Measurements from ENCODE around the gene DLG5. TPM values are rescaled to one million over a fixed set of nuclear protein-coding genes. Genes with fewer than 3 reads are reported as not detected.

Gene DLG5
- total RNA-seq, 2 donors from 2014 or later, result 72.3 to 134 TPM

DNA sequence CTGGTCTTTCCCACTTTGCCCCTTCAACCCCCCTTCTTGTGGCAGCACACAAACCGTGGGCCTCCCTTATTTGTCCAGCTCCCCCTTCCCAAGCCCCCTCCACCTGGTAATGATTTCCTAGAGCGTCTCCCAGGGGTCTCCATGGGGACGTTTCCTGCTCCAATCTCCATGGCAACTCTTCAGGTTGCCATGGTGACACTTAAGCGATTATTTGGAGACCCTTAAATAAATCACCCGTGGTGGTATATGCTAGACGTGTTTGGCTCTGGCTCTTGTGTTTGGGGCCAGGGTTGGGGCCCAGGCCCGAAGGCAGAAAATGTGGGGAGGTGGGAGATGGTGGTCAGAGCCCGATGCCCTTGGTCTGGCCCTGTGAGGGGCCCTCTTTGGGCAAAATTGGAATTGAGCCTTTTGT is 41.1 kb upstream of the DLG5 start:
- no peaks in the 10 kb centered on the region for H3K4me1 ChIP-seq (replicated peaks)
- intact Hi-C loops (cut with DNase I), result no loop called here
- no peak for DNase-seq (ENCODE audit: low spot score)
- TF ChIP-seq POLR2AphosphoS5 (IDR thresholded peaks at IDR 0.05) (no peak), POLR2A (IDR thresholded peaks at IDR 0.05) (no peak)
- TF ChIP-seq, protein P1, sequence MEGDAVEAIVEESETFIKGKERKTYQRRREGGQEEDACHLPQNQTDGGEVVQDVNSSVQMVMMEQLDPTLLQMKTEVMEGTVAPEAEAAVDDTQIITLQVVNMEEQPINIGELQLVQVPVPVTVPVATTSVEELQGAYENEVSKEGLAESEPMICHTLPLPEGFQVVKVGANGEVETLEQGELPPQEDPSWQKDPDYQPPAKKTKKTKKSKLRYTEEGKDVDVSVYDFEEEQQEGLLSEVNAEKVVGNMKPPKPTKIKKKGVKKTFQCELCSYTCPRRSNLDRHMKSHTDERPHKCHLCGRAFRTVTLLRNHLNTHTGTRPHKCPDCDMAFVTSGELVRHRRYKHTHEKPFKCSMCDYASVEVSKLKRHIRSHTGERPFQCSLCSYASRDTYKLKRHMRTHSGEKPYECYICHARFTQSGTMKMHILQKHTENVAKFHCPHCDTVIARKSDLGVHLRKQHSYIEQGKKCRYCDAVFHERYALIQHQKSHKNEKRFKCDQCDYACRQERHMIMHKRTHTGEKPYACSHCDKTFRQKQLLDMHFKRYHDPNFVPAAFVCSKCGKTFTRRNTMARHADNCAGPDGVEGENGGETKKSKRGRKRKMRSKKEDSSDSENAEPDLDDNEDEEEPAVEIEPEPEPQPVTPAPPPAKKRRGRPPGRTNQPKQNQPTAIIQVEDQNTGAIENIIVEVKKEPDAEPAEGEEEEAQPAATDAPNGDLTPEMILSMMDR (IDR thresholded peaks at IDR 0.05), result no peak
- no peaks in the 10 kb centered on the region for H3K27me3 ChIP-seq (replicated peaks; ENCODE audit: insufficient read depth)
- 43% methylated on average over 8 of the region's 8 CpGs for WGBS
- H3K4me3 ChIP-seq, result no peak overlapping the region
- H3K36me3 ChIP-seq, result no peaks in the 10 kb centered on the region
- H3K27ac ChIP-seq, result no peak overlapping the region
- no peaks in the 10 kb centered on the region for H3K9me3 ChIP-seq

DNA sequence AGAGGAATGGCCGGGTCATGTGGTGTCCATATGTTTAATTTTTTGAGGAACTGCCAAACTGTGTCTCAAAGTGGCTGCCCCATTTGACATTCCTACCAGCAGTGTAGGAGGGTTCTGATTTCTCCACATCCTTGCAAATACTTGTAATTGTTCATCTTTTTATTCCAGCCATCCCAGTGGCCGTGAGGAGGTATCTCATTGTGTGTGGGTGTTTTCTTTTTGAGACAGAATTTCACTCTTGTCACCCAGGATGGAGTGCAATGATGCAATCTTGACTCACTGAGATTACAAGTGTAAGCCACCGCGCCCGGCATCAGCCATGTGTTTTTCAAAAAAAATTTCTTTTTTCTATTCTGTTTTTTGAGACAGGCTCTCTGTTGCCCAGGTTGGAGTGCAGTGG is 38.7 kb upstream of the DLG5 start:
- H3K27ac ChIP-seq, result no peak overlapping the region
- H3K4me1 ChIP-seq (replicated peaks), result no peaks in the 10 kb centered on the region
- no peaks in the 10 kb centered on the region for H3K36me3 ChIP-seq
- whole genome bisulfite sequencing, result 91% methylated on average over 5 of the region's 5 CpGs
- intact Hi-C loops (cut with DNase I), result no loop called here
- no peaks in the 10 kb centered on the region for H3K27me3 ChIP-seq (replicated peaks; ENCODE audit: insufficient read depth)
- H3K9me3 ChIP-seq, result no peaks in the 10 kb centered on the region
- TF ChIP-seq, protein P1 (IDR thresholded peaks at IDR 0.05), result no peak
- TF ChIP-seq POLR2A (IDR thresholded peaks at IDR 0.05) (no peak), POLR2AphosphoS5 (IDR thresholded peaks at IDR 0.05) (no peak)
- H3K4me3 ChIP-seq, result no peak overlapping the region
- no peak for DNase-seq (ENCODE audit: low spot score)

DNA sequence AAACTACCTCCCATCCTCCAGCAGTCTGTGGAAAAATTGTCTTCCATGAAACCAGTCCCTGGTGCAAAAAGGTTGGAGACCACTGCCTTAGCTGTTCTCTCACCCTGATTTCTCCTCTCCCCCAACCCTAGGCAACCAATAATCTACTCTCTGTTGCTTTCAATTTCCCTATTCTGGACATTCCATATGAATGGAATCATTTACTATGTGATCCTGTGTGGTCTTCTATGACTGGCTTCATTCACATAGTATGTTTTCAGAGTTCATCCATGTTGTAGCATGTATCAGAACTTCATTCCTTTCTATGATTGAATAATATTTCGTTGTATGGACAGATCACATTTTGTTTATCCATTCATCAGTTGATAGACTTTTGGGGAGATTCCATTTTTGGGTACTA is 38.3 kb upstream of the DLG5 start:
- H3K9me3 ChIP-seq, result no peaks in the 10 kb centered on the region
- no peaks in the 10 kb centered on the region for H3K4me1 ChIP-seq (replicated peaks)
- H3K36me3 ChIP-seq, result no peaks in the 10 kb centered on the region
- no peak overlapping the region for H3K27ac ChIP-seq
- no peak for DNase-seq (ENCODE audit: low spot score)
- H3K4me3 ChIP-seq, result no peak overlapping the region
- no peaks in the 10 kb centered on the region for H3K27me3 ChIP-seq (replicated peaks; ENCODE audit: insufficient read depth)
- TF ChIP-seq POLR2A (IDR thresholded peaks at IDR 0.05), result no peak
- TF ChIP-seq, protein P1 (IDR thresholded peaks at IDR 0.05), result no peak
- no peak for TF ChIP-seq POLR2AphosphoS5 (IDR thresholded peaks at IDR 0.05)
- WGBS, result 94% methylated on average over 1 of the region's 1 CpG
- intact Hi-C loops (cut with DNase I), result no loop called here

DNA sequence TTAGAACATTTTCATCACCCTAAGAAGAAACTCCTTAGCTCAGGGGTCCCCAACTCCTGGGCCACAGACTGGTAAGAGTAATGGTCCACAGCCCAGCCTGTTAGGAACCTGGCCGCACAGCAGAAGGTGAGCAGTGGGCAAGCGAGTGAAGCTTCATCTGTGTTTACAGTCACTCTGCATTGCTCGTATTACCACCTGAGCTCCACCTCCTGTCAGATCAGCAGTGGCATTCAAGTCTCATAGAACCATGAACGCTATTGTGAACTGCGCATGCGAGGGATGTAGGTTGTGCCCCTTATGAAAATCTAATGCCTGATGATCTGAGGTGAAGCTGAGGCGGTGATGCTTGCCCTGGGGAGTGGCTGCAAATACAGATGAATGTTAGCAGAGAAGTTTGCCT is 37.3 kb upstream of the DLG5 start:
- no peak overlapping the region for H3K4me3 ChIP-seq
- DNase-seq (ENCODE audit: low spot score), result no peak
- no peaks in the 10 kb centered on the region for H3K4me1 ChIP-seq (replicated peaks)
- 94% methylated on average over 7 of the region's 7 CpGs for WGBS
- H3K27ac ChIP-seq, result no peak overlapping the region
- TF ChIP-seq POLR2A (IDR thresholded peaks at IDR 0.05) (no peak), POLR2AphosphoS5 (IDR thresholded peaks at IDR 0.05) (no peak)
- TF ChIP-seq, protein P1 (IDR thresholded peaks at IDR 0.05), result no peak
- no peaks in the 10 kb centered on the region for H3K9me3 ChIP-seq
- H3K36me3 ChIP-seq, result no peaks in the 10 kb centered on the region
- no peaks in the 10 kb centered on the region for H3K27me3 ChIP-seq (replicated peaks; ENCODE audit: insufficient read depth)
- intact Hi-C loops (cut with DNase I), result no loop called here

DNA sequence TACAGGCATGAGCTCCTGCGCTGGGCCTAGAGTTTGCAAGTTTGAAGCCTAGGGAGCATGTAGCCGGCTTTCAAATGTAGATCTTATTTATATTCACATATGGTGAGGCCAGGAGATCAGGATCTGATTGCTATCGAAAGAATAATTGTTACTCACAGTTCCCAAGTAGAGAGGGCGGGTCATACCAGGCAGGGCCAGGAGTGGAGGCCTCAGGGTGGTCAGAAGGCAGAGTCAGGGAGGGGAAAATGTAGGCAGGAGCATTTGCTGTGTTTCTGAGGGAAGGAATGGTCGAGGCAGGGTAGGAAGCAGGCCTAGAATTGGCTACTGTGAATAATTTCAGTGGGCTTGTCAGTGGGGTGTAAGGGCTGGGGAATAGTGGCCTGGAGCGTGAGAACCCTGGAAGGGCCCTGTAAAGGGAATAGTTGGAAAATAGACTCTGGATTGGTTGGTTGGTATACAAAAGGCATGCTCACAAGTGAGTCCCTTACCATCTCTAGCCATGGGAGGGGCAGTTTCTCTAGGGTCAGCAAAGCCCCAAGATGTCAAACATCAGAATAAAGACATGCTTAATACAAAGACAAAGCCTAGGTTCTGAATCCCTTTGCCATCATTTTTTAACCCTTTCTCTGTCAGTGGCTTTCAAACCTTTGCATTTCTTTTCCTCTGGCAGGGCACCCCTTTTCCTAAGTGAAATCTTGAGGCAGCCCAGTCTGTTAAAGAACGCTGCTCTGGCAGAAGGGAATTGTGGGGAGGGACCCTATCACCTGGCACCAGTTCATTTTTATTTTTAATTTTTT is 36.0 kb upstream of the DLG5 start:
- Histone ChIP-seq H3K27me3 (replicated peaks; ENCODE audit: insufficient read depth) (no peaks in the 10 kb centered on the region), H3K9me3 (no peaks in the 10 kb centered on the region), H3K36me3 (no peaks in the 10 kb centered on the region), H3K4me1 (replicated peaks) (no peaks in the 10 kb centered on the region), H3K4me3 (no peak overlapping the region), H3K27ac (no peak overlapping the region)
- TF ChIP-seq, protein P1 (IDR thresholded peaks at IDR 0.05), result no peak
- TF ChIP-seq POLR2A (IDR thresholded peaks at IDR 0.05) (no peak), POLR2AphosphoS5 (IDR thresholded peaks at IDR 0.05) (no peak)
- 89% methylated on average over 7 of the region's 7 CpGs for WGBS
- DNase-seq (ENCODE audit: low spot score), result no peak
- intact Hi-C loops (cut with DNase I), result no loop called here

Measured in prostate gland (tissue), 2 donors.